GM12878 (cell line): Measurements from ENCODE around the gene MT1E. TPM values are rescaled to one million over a fixed set of nuclear protein-coding genes. Genes with fewer than 3 reads are reported as not detected.
A peak's percentile ranks its signal among the peaks of the same experiment; 100 is the strongest.

Experiments used
- ATAC-seq: fragments of 200-7000 bp; cut with Tn5 transposase; 3 replicates; pipeline ENCODE4 v1.9.1; 2020; ENCODE audit warnings: mild to moderate bottlenecking, moderate library complexity
- BruUV-seq: library from RNA; stranded (reverse); fragments of 400-500 nt; replicated peaks from 2 replicates; lab custom pipeline; 2021; lab: Mats Ljungman, UMichigan
- CTCF ChIA-PET: fragments of 300-600 bp; sonication (Branson Sonifier 250); formaldehyde crosslinking; extraction: SDS; loops from one replicate; lab custom pipeline; 2021; ENCODE audit warnings: inconsistent platforms; lab: Yijun Ruan, JAX
- POLR2A ChIA-PET: fragments of 350-600 bp; formaldehyde crosslinking; extraction: SDS; loops from one replicate; lab custom pipeline; 2021; ENCODE audit warnings: inconsistent platforms; lab: Charles Lee
- RAD21 ChIA-PET: fragments of 300-600 bp; sonication (Branson Sonifier 250); formaldehyde crosslinking; loops from one replicate; lab custom pipeline; 2023; ENCODE audit warnings: antibody characterized with exemption; ENCODE audit not compliant: unreplicated experiment; lab: Charles Lee
- SMC1A ChIA-PET: fragments of 300-600 bp; sonication (Branson Sonifier 250); formaldehyde crosslinking; loops from one replicate; lab custom pipeline; 2023; ENCODE audit not compliant: unreplicated experiment, uncharacterized antibody; lab: Charles Lee
- DNase-seq: peaks from one replicate; pipeline ENCODE4 v3.0.0-alpha.2; 2011; ENCODE audit warnings: low read depth, low spot score
- FAIRE-seq: peaks from 3 replicates; lab custom pipeline; 2011; peaks lifted over from hg19 to GRCh38; lab: Jason Lieb, UNC
- H2AFZ ChIP-seq: 2 replicates; pipeline ENCODE4 v1.6.0; 2011; ENCODE audit warnings: low read depth, low read length, control low read depth; ENCODE audit not compliant: control insufficient read depth
- H3K27ac ChIP-seq: 2 replicates; pipeline ENCODE4 v1.5.1; 2011; ENCODE audit warnings: control low read depth; ENCODE audit not compliant: control insufficient read depth, insufficient read depth
- H3K27me3 ChIP-seq, 2 experiments: replicated peaks in 1 of 2; 2 replicates each; pipeline versions ENCODE4 v1.6.0 to v1.6.1; 2011; ENCODE audit warnings: low read length in 1 of 2; ENCODE audit not compliant: control insufficient read depth in 2 of 2, insufficient read depth in 2 of 2
- H3K36me3 ChIP-seq, 2 experiments: 2 replicates each; pipeline ENCODE4 v1.5.1; 2011; ENCODE audit warnings: low read length in 1 of 2; ENCODE audit not compliant: control insufficient read depth in 2 of 2, insufficient read depth in 2 of 2
- H3K4me1 ChIP-seq: 2 replicates; pipeline ENCODE4 v1.6.1; 2011; ENCODE audit warnings: mild to moderate bottlenecking, low read length, moderate library complexity, mixed read lengths; ENCODE audit not compliant: control insufficient read depth, insufficient read depth
- H3K4me2 ChIP-seq: 2 replicates; pipeline ENCODE4 v1.6.0; 2011; ENCODE audit warnings: control low read depth; ENCODE audit not compliant: control insufficient read depth, insufficient read depth
- H3K4me3 ChIP-seq: fragments of 200-600 bp; sonication (generic); 2 replicates; pipeline ENCODE4 v1.5.1; 2016
- H3K79me2 ChIP-seq: 2 replicates; pipeline ENCODE4 v1.6.0; 2011; ENCODE audit warnings: low read length; ENCODE audit not compliant: control insufficient read depth, insufficient read depth
- H3K9ac ChIP-seq: 2 replicates; pipeline ENCODE4 v1.8.0; 2011; ENCODE audit warnings: low read length, control low read depth, mixed read lengths; ENCODE audit not compliant: control insufficient read depth, insufficient read depth
- H3K9me3 ChIP-seq: replicated peaks from 3 replicates; pipeline ENCODE4 v1.5.1; 2011; ENCODE audit warnings: mild to moderate bottlenecking, low read length; ENCODE audit not compliant: control insufficient read depth, insufficient read depth
- H4K20me1 ChIP-seq: 2 replicates; pipeline ENCODE4 v1.6.0; 2011; ENCODE audit not compliant: control insufficient read depth, insufficient read depth
- BCL11A ChIP-seq: IDR thresholded peaks from 2 replicates; pipeline ENCODE4 v1.6.1; 2011; ENCODE audit warnings: low read depth, low read length
- BMI1 ChIP-seq: fragments of 450-650 bp; IDR thresholded peaks from 2 replicates; pipeline ENCODE4 v1.6.1; 2016; ENCODE audit warnings: mild to moderate bottlenecking, moderate library complexity, borderline replicate concordance
- CBX3 ChIP-seq: fragments of 200-600 bp; sonication (generic); IDR thresholded peaks from 2 replicates; pipeline ENCODE4 v1.6.1; 2016; ENCODE audit warnings: low read depth, borderline replicate concordance
- E2F4 ChIP-seq: IDR thresholded peaks from 2 replicates; pipeline ENCODE4 v1.6.1; 2012; ENCODE audit warnings: low read depth, low read length, improper control_type of control experiment
- ESRRA ChIP-seq: IDR thresholded peaks from 2 replicates; pipeline ENCODE4 v1.6.1; 2012; ENCODE audit warnings: mild to moderate bottlenecking, low read length, improper control_type of control experiment
- EZH2 ChIP-seq: IDR thresholded peaks from 2 replicates; pipeline ENCODE4 v1.6.1; 2012; ENCODE audit warnings: low read depth, mild to moderate bottlenecking, control low read depth, inconsistent platforms, low read length, borderline replicate concordance; ENCODE audit not compliant: control insufficient read depth
- JUND ChIP-seq: IDR thresholded peaks from 2 replicates; pipeline ENCODE4 v1.6.1; 2012; ENCODE audit warnings: low read depth, mild to moderate bottlenecking, low read length, improper control_type of control experiment, moderate library complexity
- NFYB ChIP-seq: IDR thresholded peaks from 2 replicates; pipeline ENCODE4 v1.6.1; 2011; ENCODE audit warnings: low read depth, mild to moderate bottlenecking, low read length, improper control_type of control experiment, moderate library complexity; ENCODE audit not compliant: insufficient read depth
- RCOR1 ChIP-seq: conservative IDR thresholded peaks from 2 replicates; pipeline ENCODE4 v1.6.1; 2012; ENCODE audit warnings: low read depth, low read length, improper control_type of control experiment
- SKIL ChIP-seq: fragments of 450-650 bp; IDR thresholded peaks from 2 replicates; pipeline ENCODE4 v1.6.1; 2017; ENCODE audit warnings: mild to moderate bottlenecking, low read depth, inconsistent platforms; ENCODE audit not compliant: poor library complexity, severe bottlenecking
- ZNF207 ChIP-seq: fragments of 450-650 bp; IDR thresholded peaks from 2 replicates; pipeline ENCODE4 v1.6.1; 2014; ENCODE audit warnings: antibody characterized with exemption, mild to moderate bottlenecking, borderline replicate concordance
- ZNF592 ChIP-seq: fragments of 450-650 bp; IDR thresholded peaks from 2 replicates; pipeline ENCODE4 v1.6.1; 2017; ENCODE audit warnings: mild to moderate bottlenecking, moderate library complexity
- ZZZ3 ChIP-seq: IDR thresholded peaks from 2 replicates; pipeline ENCODE4 v1.6.1; 2011; ENCODE audit warnings: low read depth; ENCODE audit not compliant: control insufficient read depth, insufficient read length
- WGBS: methylation state at CpG from one replicate; pipeline ENCODE4 v1.1.6; 2016; ENCODE audit warnings: low lambda C conversion rate; ENCODE audit not compliant: insufficient replicate concordance, insufficient coverage; ENCODE audit errors: missing lambda C conversion rate; 5-methylcytosine and 5-hydroxymethylcytosine counted together
- in situ Hi-C: fragments of 300-500 bp; cut with MboI; formaldehyde crosslinking; loops from 9 replicates; pipeline ENCODE4 v1.14.3; 2018; ENCODE audit warnings: mixed read lengths
- intact Hi-C: fragments of 100-400 bp; cut with micrococcal nuclease; formaldehyde crosslinking; loops from one replicate; pipeline ENCODE4 v1.14.2; 2022; ENCODE audit not compliant: unreplicated experiment
- polyA plus RNA-seq, 11 experiments: library from polyadenylated mRNA; depleted of rRNA in 4 of 11; unstranded in 6 of 11; stranded (reverse) in 5 of 11; fragments of >200 nt; fragmentation: Nextera tagmentation in 4 of 11; fragmentation: Illumina TruSeq in 1 of 11; extraction: Ambion mirVana in 4 of 11; extraction: Trizol in 1 of 11; gene quantifications; 1 replicate in 1 of 11; 2 replicates in 10 of 11; pipeline versions ENCODE4 v1.2.1 to v1.2.3, GENCODE V29; 2011 to 2016; ENCODE audit warnings: inconsistent platforms in 2 of 11, missing spikeins in 2 of 11, low read depth in 1 of 11
- total RNA-seq, 4 experiments: library from RNA; depleted of rRNA in 3 of 4; stranded (reverse); fragments of >200 nt in 3 of 4; fragmentation: Illumina TruSeq in 1 of 4; extraction: Trizol in 1 of 4; gene quantifications; 2 replicates each; pipeline versions ENCODE4 v1.2.1 to v1.2.3, GENCODE V29; 2013 to 2021

The MT1E gene
- total and polyA plus RNA-seq, 10 of the 15 experiments (the other 5 are each of a cell fraction or from before 2014, with no cell fraction given) = 5.8 to 22.3 (median 16.5) TPM

GRCh38 chr16:56576585-56577299, 48.8 kb upstream of the MT1E start:
- no peaks in the 10 kb centered on the region for H3K4me1 ChIP-seq
- RAD21 ChIA-PET = interaction anchor here (0.6 to 3.3 kb wide), 9 partner anchors 20 to 593 kb away, joined by 3 to 66 read pairs (median 3); partner anchors contain the start of gene MT2A
- H3K36me3 ChIP-seq = no peaks in the 10 kb centered on the region
- CTCF ChIA-PET = interaction anchor here (0.6 to 3.7 kb wide), 26 partner anchors 15 to 1613 kb away, joined by 3 to 90 read pairs (median 4); partner anchors contain the start of genes NUDT21 and OGFOD1
- in situ Hi-C loops (loop anchor here (5.0 kb wide), 1 partner anchor 131 kb away; no protein-coding TSS in a partner anchor), intact Hi-C loops (loop anchor here (1.0 to 2.0 kb wide), 2 partner anchors 126 to 212 kb away; no protein-coding TSS in a partner anchor)
- H2AFZ ChIP-seq = peak overlapping the region; percentile 73
- no peaks in the 10 kb centered on the region for H3K79me2 ChIP-seq
- ATAC-seq (peak; percentile 100), DNase-seq (peak; percentile 32), FAIRE-seq (peak; percentile 77)
- H3K27me3 ChIP-seq = no peaks in the 10 kb centered on the region
- POLR2A ChIA-PET = no interaction called here
- H4K20me1 ChIP-seq = no peaks in the 10 kb centered on the region
- no peak overlapping the region for H3K27ac ChIP-seq
- no peaks in the 10 kb centered on the region for H3K9me3 ChIP-seq
- 0% methylated on average over 8 of the region's 8 CpGs for WGBS
- H3K4me3 ChIP-seq = no peak overlapping the region
- no peak overlapping the region for H3K4me2 ChIP-seq
- no TSS peak for BruUV-seq
- H3K9ac ChIP-seq = no peak overlapping the region
- SMC1A ChIA-PET = interaction anchor here (0.7 to 3.1 kb wide), 15 partner anchors 12 to 216 kb away, joined by 3 to 67 read pairs (median 4); partner anchors contain the start of gene MT4
- no peak for TF ChIP-seq ZZZ3
- TF ChIP-seq SKIL = no peak
- TF ChIP-seq EZH2 = no peak
- TF ChIP-seq JUND = no peak
- no peak for TF ChIP-seq BCL11A
- no peak for TF ChIP-seq ESRRA
- TF ChIP-seq ZNF207 = 0 out of 2 replicates have a peak, but pooled peaks have one; percentile 56
- TF ChIP-seq CBX3 = no peak
- no peak for TF ChIP-seq BMI1
- no peak for TF ChIP-seq RCOR1
- no peak for TF ChIP-seq NFYB
- no peak for TF ChIP-seq ZNF592
- TF ChIP-seq E2F4 = no peak
